Testis (tissue), 2 donors: Measurements from ENCODE around the gene EIF5AL1.
A peak's percentile ranks its signal among the peaks of the same experiment; 100 is the strongest.

ENCODE experiments used
- CTCF ChIP-seq, 3 experiments: fragments of 450-650 bp in 2 of 3; fragments of 200-600 bp in 1 of 3; sonication (generic) in 1 of 3; IDR thresholded peaks; one replicate each; pipeline ENCODE4 v1.5.1; 2016 to 2019; ENCODE audit warnings: antibody characterized with exemption in 3 of 3, mild to moderate bottlenecking in 2 of 3, moderate library complexity in 1 of 3
- POLR2A ChIP-seq: fragments of 450-650 bp; IDR thresholded peaks from one replicate; pipeline ENCODE4 v1.6.1; 2017; ENCODE audit warnings: antibody characterized with exemption, mild to moderate bottlenecking, moderate library complexity

GRCh38 chr10:79562135-79562756 lies 49.9 kb downstream of the EIF5AL1 start:
- peak; percentile 58 to 80 (median 78) for TF ChIP-seq CTCF (IDR thresholded peaks at IDR 0.05)
- TF ChIP-seq POLR2A: no peak
